HG03135 (cell line): ENCODE results near the gene NHS.

ENCODE experiments used
- ATAC-seq: cut with Tn5 transposase; IDR thresholded peaks from one replicate; pipeline ENCODE4 v1.9.1; 2021; ENCODE audit warnings: mild to moderate bottlenecking, moderate library complexity; ENCODE audit not compliant: unreplicated experiment

NHS gene

GRCh38 chrX:17374619-17375366 is at the start of gene NHS:
TSS of gene NHS (plus strand) at chrX:17375200. CDS start at chrX:17375758, 558 bp downstream.
- no peak for ATAC-seq

- no peak for ATAC-seq
Measured at GRCh38 chrX:17328837-17329236, 46.2 kb upstream of the NHS start.

DNA sequence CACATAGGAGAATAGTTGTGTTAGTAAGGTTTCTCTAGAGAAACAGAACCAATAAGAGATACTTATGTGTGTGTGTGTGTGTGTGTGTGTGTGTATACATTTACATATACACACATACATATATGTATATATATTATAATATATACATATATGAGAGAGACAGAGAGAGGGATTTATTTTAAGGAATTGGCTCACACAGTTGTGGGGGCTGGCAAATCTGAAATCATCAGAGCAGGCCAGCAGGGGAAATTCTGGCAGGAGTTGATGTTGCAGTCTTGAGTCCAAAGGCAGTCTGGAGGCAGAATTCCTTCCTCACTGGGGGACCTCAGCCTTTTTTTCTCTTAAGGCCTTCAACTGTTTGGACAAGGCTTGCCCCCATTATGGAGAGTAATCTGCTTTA is 38.6 kb upstream of the NHS start:
- no peak for ATAC-seq

GRCh38 chrX:17355976-17356375 is 19.0 kb upstream of the NHS start:
- no peak for ATAC-seq

GRCh38 chrX:17359500-17359899 is 15.5 kb upstream of the NHS start:
- ATAC-seq, result no peak

- no peak for ATAC-seq
Measured at GRCh38 chrX:17361620-17362019, 13.4 kb upstream of the NHS start.

DNA sequence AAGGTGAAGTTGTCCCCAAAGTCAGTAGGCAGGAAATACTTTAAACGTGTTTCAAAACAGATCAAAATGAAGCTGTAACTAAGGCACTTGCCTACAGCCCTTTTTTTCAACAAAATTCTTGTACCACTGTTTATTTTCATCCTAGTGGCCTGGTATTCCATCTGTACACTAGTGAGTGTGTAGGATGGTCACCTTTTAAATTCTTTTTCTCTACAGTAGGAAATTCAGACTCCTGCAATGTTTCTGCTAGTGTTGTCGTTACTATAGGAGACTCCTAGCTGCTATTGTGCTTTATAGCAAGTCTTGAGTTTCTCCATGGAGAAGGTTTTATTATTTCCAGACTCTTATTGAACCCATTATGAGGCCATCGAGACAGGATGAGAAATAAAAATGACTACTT is 7.0 kb upstream of the NHS start:
- ATAC-seq, result no peak

- ATAC-seq, result no peak
Measured at GRCh38 chrX:17369309-17369708, 5.7 kb upstream of the NHS start.

DNA sequence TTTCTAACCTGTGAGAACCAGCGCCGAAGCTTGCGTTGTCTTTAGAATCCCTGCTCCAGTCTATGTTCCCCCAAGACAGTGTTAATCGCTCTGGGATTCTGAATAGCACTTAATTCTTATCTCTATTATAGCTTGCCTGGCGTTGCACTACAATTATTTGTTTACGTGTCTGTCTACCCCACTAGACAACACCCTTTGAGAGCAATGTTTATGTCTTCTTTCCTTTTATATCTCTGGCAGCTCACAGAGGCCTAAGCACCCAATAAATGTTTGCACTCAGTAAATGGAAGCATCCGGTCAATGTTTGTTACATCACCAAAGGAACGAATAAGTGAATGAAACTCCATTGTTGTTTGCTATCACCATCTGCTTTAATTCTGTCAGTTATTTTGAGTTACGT is 4.8 kb upstream of the NHS start:
- ATAC-seq, result no peak

DNA sequence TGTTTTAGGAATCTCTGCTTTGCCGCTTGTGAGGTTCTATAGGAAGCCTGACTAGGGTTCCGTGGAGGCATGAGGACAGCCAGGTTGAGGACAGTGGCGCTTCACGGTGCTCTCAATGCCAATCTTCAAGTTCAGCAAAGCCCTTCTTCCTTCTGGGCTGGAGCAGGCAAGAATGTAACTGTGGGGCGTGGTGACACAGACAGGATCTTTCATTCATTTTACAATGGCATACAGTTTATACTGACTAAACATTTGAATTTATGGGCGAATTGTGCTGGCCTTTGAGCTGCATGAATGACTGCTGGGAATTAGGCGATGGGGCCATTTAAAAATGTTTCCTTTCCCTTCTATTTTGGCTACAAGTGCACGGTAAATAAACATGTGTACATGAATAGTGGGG is 2.9 kb upstream of the NHS start:
- ATAC-seq, result no peak

- ATAC-seq, result no peak
Measured at GRCh38 chrX:17373337-17373736, 1.7 kb upstream of the NHS start.

GRCh38 chrX:17375367-17375636 is 302 bp downstream of the NHS start:
- no peak for ATAC-seq

DNA sequence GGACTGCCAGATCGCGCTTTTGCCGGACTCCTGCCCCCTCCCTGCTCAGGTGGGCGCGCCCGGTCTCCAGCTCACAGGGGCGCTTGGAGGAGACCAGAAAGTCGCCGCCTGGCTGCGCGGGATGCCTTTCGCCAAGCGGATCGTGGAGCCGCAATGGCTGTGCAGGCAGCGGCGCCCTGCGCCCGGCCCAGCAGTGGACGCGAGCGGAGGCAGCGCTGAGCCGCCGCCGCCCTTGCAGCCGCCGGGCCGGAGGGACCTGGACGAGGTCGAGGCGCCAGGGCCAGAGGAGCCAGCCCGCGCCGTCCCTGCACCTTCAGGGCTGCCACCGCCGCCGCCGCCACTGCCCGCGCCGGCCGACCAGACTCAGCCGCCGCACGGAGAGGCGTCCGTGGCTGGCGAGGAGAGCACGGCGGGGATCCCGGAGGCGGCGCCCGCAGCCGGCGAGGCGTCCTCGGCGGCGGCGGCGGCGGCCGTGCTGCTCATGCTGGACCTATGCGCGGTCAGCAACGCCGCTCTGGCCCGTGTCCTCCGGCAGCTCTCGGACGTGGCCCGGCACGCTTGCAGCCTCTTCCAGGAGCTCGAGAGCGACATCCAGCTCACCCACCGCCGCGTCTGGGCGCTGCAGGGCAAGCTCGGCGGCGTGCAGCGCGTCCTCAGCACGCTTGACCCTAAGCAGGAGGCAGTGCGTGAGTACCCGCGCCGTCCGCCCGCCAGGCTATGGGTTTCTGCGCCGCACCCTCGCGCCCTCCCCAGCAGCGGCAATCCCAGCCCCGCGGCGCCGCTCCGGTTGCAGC is 834 bp downstream of the NHS start:
- no peak for ATAC-seq

DNA sequence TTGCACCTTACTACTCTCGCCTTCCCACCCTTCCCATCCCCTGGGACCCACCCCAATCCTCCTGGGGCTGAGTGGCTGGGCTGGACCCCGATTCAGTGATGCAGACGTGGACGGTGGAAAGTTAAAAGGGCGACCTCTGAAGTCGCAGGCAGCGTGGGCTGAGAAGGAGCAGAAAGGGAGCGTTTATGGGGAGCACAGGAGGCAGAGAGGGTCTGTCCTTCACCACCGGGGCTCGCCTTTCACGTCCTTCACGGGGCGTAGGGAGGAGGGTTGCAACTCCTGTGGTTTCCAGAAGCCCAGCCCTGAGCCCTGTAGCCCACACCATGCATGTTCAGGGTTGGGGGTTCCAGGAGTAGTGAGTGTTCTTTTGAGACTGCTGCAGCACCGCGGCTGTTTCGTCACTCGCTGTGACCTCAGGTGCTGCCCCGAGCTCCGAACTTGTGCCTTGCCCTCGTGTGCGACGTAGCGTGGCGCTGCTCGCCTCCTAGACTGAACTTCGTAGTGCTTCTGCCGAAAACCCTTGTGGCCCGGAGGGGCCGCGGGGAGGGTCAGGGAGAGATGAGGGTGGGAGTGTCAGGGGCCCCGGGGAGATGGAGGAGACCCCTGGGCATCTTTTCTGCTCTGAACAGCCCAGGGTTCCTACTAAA is 1.6 kb downstream of the NHS start:
- no peak for ATAC-seq

DNA sequence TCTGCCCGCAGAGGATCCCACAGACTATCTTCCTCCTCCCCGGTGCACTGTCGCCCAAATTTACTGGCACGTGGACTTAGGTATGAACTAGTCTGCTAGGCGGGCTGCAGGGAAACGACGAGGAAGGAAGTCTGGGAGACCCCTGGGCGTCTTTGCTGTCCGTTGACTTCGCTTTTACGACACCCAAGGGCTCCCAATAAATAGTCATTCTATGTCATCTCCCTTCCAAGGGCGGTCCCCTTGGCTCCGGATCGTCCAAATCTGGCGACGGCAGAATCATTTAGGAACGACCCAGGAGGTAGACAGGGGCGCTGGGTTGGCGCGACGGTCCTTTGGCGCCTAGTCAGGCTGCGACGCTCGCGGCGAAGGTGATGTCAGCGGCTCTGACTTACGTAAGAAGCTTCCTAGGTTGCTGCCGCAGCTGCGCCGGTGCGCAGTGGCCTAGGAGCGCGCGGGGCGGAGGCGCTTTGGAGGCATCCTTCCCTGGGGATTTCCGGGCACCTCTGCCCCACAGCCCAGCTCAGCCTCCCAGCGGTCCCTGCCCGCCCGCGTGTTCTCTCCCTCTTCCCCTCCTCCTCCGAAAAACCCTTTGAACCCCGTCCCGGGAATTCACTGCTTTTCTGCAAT is 2.2 kb downstream of the NHS start:
- ATAC-seq, result no peak

DNA sequence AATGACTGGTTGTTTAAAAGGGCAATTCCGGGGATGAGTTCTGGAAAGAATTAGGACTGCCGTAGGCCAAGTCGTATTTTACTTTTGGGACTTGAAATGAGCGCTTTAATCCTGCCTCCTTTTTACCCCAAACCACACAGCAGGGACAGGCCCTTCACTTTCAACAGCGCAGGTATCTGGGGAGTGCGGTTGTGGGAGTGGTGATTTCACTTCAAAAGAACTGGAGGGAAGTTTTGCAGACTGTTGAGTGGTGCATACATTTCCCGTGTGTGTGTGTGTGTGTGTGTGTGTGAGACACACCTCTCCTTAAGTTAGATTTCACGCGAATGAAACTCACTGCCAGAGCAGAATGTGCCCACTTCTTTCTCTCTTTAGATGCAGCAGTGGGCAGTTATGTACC is 2.8 kb downstream of the NHS start:
- ATAC-seq, result no peak

DNA sequence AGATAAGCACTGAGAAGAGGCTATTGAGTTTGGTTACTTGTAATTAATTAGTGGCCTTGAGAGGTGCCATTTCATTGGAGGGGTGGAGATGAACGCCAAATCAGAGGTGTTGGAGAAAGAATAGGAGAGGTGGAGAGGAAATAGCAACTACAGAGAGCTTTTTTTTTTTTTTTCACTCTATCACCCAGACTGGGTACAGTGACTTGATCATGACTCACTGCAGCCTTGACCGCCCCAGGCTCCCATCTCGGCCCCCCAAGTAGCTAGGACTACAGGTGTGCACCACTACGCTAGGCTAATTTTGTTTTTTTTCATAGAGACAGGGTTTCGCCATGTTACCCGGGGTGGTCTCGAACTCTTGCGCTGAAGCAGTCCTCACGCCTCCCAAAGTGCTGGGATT is 5.2 kb downstream of the NHS start:
- ATAC-seq, result no peak

GRCh38 chrX:17390419-17390850 is 15.4 kb downstream of the NHS start:
- no peak for ATAC-seq

DNA sequence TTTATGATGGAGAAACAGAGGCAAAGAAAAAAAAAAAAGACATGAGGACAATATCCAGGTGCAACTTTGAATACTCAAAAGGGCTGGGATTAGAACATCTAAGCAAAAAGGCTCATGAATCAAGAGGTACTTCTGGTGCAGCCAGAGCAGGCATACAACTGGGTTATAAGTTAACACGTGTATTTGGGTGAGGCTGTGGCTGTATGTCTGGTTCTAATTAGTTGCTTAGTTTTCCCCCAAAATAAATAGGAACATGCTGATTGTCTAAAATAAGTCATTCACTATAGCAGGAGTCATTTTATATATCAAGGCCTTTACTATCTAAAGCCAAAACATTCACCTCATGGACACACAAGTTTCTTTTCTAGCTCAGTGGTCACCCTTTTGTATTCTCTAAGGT is 20.2 kb downstream of the NHS start:
- no peak for ATAC-seq

DNA sequence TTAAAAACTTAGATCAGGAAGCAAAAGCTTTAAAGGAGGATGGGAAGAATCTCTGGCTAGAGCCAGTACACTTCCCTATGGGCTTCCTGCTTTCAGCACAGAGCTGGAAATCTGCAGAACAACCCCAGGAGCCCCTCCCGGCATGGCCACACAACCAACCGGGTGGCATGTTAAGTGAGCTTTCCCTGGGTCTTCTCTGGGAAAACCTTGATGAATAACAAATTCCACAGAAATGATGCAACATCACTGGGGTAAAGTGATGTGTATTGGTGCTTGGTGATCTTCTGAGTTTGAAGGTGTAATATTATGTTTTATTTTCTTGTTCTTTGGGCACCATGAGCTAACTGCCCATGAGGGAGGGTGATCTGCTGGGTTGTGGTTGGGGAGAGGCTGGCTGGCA is 22.1 kb downstream of the NHS start:
- no peak for ATAC-seq

GRCh38 chrX:17403189-17403691 is 28.2 kb downstream of the NHS start:
- no peak for ATAC-seq

DNA sequence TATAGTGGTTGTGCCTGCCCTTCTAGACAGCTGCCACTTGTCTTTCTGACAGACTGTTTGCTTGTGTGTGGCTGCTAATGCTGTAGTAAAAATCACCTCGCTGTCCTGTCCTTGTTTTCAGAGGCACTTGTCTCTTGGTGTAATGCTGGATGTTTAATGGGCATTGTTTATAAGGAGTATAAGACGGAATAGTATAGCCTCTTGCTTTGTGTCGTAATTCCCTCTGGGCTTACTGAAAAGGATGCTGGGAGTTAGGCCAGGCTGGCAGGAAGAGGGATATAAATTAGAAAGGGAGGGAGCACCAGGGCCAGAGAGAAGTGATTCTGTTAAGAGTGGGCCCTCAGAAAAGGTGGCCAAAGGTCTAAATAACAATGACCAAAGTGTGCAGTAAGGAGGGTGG is 29.0 kb downstream of the NHS start:
- no peak for ATAC-seq
